ENCODE results near the gene ZNF746. TPM values are rescaled to one million over a fixed set of nuclear protein-coding genes. Genes with fewer than 3 reads are reported as not detected.
A peak's percentile ranks its signal among the peaks of the same experiment; 100 is the strongest.

The ZNF746 gene
- total RNA-seq, 1 donor from 2014 or later: 24.7 TPM

GRCh38 chr7:149471289-149471953 lies 26.2 kb downstream of the ZNF746 start:
- no peak overlapping the region for H3K4me2 ChIP-seq (ENCODE audit: low read length)
- H3K27ac Mint-ChIP-seq (ENCODE audit: unreplicated experiment): no peak overlapping the region
- no peak overlapping the region for H2AFZ ChIP-seq (ENCODE audit: low read depth, low read length)
- no peak overlapping the region for H3K4me3 Mint-ChIP-seq (ENCODE audit: unreplicated experiment)
- H3K4me1 ChIP-seq (ENCODE audit: insufficient read depth, low read length): no peaks in the 10 kb centered on the region
- no peak for TF ChIP-seq EZH2 (IDR thresholded peaks at IDR 0.05; ENCODE audit: insufficient read depth, low read length)
- H3K9me3 ChIP-seq (ENCODE audit: insufficient read depth, low read depth, low read length): peaks cover 2% of the 10 kb centered on the region
- FAIRE-seq (no peak), DNase-seq (ENCODE audit: low read depth) (no peak)
- no peak overlapping the region for H3K4me3 ChIP-seq (ENCODE audit: insufficient read depth, low read depth, low read length)
- no peak overlapping the region for H3K27ac ChIP-seq (ENCODE audit: low read depth, low read length)
- peaks cover 15% of the 10 kb centered on the region for H3K36me3 ChIP-seq (ENCODE audit: insufficient read depth, low read length)
- H4K20me1 ChIP-seq (ENCODE audit: insufficient read depth, low read length): peaks cover 4% of the 10 kb centered on the region
- peaks cover 4% of the 10 kb centered on the region for H3K9me3 Mint-ChIP-seq (ENCODE audit: unreplicated experiment)
- peaks cover 29% of the 10 kb centered on the region for H3K36me3 Mint-ChIP-seq (ENCODE audit: low read depth, unreplicated experiment)
- no peaks in the 10 kb centered on the region for H3K27me3 ChIP-seq (ENCODE audit: insufficient read depth, low read length)
- H3K9ac ChIP-seq (ENCODE audit: low read length): no peak overlapping the region
- H3K79me2 ChIP-seq (ENCODE audit: insufficient read depth, low read length): no peaks in the 10 kb centered on the region
- H3K27me3 Mint-ChIP-seq (ENCODE audit: low read depth, unreplicated experiment): no peaks in the 10 kb centered on the region
- no peaks in the 10 kb centered on the region for H3K4me1 Mint-ChIP-seq (ENCODE audit: low read depth, unreplicated experiment)

GRCh38 chr7:149469806-149470205 lies 27.8 kb downstream of the ZNF746 start:
- Histone ChIP-seq H3K9me3 (ENCODE audit: insufficient read depth, low read depth, low read length) (peaks cover 2% of the 10 kb centered on the region), H3K4me1 (ENCODE audit: insufficient read depth, low read length) (no peaks in the 10 kb centered on the region), H3K27me3 (ENCODE audit: insufficient read depth, low read length) (no peaks in the 10 kb centered on the region), H3K4me3 (ENCODE audit: insufficient read depth, low read depth, low read length) (no peak overlapping the region), H3K27ac (ENCODE audit: low read depth, low read length) (no peak overlapping the region), H3K79me2 (ENCODE audit: insufficient read depth, low read length) (no peaks in the 10 kb centered on the region), H3K9ac (ENCODE audit: low read length) (no peak overlapping the region), H4K20me1 (ENCODE audit: insufficient read depth, low read length) (peaks cover 3% of the 10 kb centered on the region), H3K4me2 (ENCODE audit: low read length) (no peak overlapping the region), H2AFZ (ENCODE audit: low read depth, low read length) (no peak overlapping the region), H3K36me3 (ENCODE audit: insufficient read depth, low read length) (peaks cover 6% of the 10 kb centered on the region)
- Mint-ChIP-seq H3K9me3 (ENCODE audit: unreplicated experiment) (peaks cover 8% of the 10 kb centered on the region), H3K4me3 (ENCODE audit: unreplicated experiment) (no peak overlapping the region), H3K4me1 (ENCODE audit: low read depth, unreplicated experiment) (no peaks in the 10 kb centered on the region), H3K27me3 (ENCODE audit: low read depth, unreplicated experiment) (no peaks in the 10 kb centered on the region), H3K36me3 (ENCODE audit: low read depth, unreplicated experiment) (peaks cover 27% of the 10 kb centered on the region), H3K27ac (ENCODE audit: unreplicated experiment) (no peak overlapping the region)
- no peak for DNase-seq (ENCODE audit: low read depth)
- no peak for FAIRE-seq
- TF ChIP-seq CTCF (IDR thresholded peaks at IDR 0.05; ENCODE audit: insufficient read depth, low read depth, low read length) (no peak), EZH2 (IDR thresholded peaks at IDR 0.05; ENCODE audit: insufficient read depth, low read length) (no peak)

- no peak overlapping the region for H3K4me3 Mint-ChIP-seq (ENCODE audit: unreplicated experiment)
- Histone ChIP-seq H3K79me2 (ENCODE audit: insufficient read depth, low read length) (no peaks in the 10 kb centered on the region), H3K4me2 (ENCODE audit: low read length) (no peak overlapping the region), H3K4me3 (ENCODE audit: insufficient read depth, low read depth, low read length) (no peak overlapping the region), H3K27ac (ENCODE audit: low read depth, low read length) (no peak overlapping the region), H2AFZ (ENCODE audit: low read depth, low read length) (no peak overlapping the region), H3K4me1 (ENCODE audit: insufficient read depth, low read length) (no peaks in the 10 kb centered on the region), H3K9ac (ENCODE audit: low read length) (no peak overlapping the region), H3K9me3 (ENCODE audit: insufficient read depth, low read depth, low read length) (peaks cover 2% of the 10 kb centered on the region), H4K20me1 (ENCODE audit: insufficient read depth, low read length) (peaks cover 3% of the 10 kb centered on the region), H3K27me3 (ENCODE audit: insufficient read depth, low read length) (no peaks in the 10 kb centered on the region), H3K36me3 (ENCODE audit: insufficient read depth, low read length) (peaks cover 3% of the 10 kb centered on the region)
- no peak for TF ChIP-seq CTCF (IDR thresholded peaks at IDR 0.05; ENCODE audit: insufficient read depth, low read depth, low read length)
- no peak for TF ChIP-seq EZH2 (IDR thresholded peaks at IDR 0.05; ENCODE audit: insufficient read depth, low read length)
- H3K4me1 Mint-ChIP-seq (ENCODE audit: low read depth, unreplicated experiment): no peaks in the 10 kb centered on the region
- H3K27ac Mint-ChIP-seq (ENCODE audit: unreplicated experiment): no peak overlapping the region
- peak; percentile 24 for DNase-seq (ENCODE audit: low read depth)
- FAIRE-seq: no peak
- H3K27me3 Mint-ChIP-seq (ENCODE audit: low read depth, unreplicated experiment): peaks cover 5% of the 10 kb centered on the region
- H3K9me3 Mint-ChIP-seq (ENCODE audit: unreplicated experiment): peaks cover 8% of the 10 kb centered on the region
- H3K36me3 Mint-ChIP-seq (ENCODE audit: low read depth, unreplicated experiment): peaks cover 25% of the 10 kb centered on the region
These were observed 29.4 kb downstream of the ZNF746 start for GRCh38 chr7:149468208-149468607.
